ENCODE data around the gene TFAP2D.

DNA sequence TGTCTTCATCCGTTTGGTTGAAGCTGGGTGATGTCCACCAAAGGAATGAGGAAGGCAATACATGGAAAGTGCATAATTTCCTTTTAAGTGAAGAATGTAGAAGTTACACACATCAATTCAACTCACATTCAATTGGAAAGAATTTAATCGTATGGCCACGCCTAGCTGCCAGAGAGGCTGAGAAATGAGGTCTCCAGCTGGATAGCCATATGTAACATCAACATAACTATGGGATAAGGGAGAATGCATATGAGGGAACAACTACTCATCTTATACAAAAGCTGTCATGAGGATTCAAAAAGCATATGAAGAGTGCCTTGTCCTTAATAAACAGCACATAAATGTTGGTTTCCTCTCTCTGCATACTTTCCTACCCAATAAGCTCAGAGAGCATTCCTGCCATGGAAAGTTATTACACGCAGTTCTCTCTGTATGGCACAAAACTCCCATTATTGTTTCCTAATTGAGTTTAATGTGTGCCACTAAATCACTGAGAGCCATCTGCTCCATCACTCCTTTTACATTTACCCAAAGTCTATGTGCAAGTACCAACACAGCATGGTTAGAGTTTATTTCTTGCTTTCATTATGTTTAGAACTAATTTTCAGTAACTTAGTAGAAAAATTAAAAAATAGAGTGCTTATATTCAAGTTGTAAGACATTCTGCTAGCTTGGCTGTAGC is 21.4 kb upstream of the TFAP2D start:
- TF ChIP-seq, protein P1, sequence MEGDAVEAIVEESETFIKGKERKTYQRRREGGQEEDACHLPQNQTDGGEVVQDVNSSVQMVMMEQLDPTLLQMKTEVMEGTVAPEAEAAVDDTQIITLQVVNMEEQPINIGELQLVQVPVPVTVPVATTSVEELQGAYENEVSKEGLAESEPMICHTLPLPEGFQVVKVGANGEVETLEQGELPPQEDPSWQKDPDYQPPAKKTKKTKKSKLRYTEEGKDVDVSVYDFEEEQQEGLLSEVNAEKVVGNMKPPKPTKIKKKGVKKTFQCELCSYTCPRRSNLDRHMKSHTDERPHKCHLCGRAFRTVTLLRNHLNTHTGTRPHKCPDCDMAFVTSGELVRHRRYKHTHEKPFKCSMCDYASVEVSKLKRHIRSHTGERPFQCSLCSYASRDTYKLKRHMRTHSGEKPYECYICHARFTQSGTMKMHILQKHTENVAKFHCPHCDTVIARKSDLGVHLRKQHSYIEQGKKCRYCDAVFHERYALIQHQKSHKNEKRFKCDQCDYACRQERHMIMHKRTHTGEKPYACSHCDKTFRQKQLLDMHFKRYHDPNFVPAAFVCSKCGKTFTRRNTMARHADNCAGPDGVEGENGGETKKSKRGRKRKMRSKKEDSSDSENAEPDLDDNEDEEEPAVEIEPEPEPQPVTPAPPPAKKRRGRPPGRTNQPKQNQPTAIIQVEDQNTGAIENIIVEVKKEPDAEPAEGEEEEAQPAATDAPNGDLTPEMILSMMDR (IDR thresholded peaks at IDR 0.05): no peak
- no peak for TF ChIP-seq POLR2A (IDR thresholded peaks at IDR 0.05)

All from adrenal gland (tissue), 5 donors.